ENCODE measurements around the gene SLFN12L. TPM values are rescaled to one million over a fixed set of nuclear protein-coding genes. Genes with fewer than 3 reads are reported as not detected.

Gene SLFN12L
- total and polyA plus RNA-seq, 4 experiments from 2014 or later, result 13.4 to 78.8 (median 49.2) TPM

DNA sequence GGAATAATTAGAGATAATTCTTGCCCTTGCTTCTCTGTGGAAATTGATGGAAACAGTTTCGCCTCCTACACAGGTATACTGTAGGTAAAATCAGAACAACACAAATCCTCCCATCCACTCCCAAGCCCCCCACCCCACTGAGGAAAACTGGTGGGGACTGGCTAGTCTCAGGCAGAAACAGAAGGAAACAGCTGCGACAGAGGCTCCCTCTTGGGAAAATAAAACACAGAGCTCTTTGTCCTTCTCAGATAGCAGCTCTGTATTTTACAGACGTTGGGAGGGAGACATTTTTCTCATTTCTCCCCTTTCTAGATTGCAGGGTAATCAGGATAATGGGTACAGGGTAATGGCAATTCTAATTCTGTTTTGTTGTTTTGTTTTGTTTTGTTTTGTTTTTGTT is 90.0 kb downstream of the SLFN12L start:
- H3K27ac ChIP-seq (ENCODE audit: low read depth, low read length), result no peak overlapping the region
- Mint-ChIP-seq H3K9me3 (no peaks in the 10 kb centered on the region), H3K27me3 (no peaks in the 10 kb centered on the region), H3K36me3 (peaks cover 9 to 21% of the 10 kb centered on the region in 2 donors), H3K4me3 (peak overlapping the region; percentile 67 to 92 (median 86)), H3K4me1 (peaks cover 6 to 18% (median 11%) of the 10 kb centered on the region in 4 donors), H3K27ac (peak overlapping the region; percentile 39 to 95 (median 75))
- DNase-seq, result no peak
- ChIA-PET POLR2A (ENCODE audit: partially characterized antibody) (interaction anchor here (0.9 to 3.2 kb wide), 21 partner anchors 10 to 235 kb away, joined by 3 to 46 read pairs (median 6); partner anchors contain the start of genes SLFN11, SLFN12, SLFN12L and SLFN5), CTCF (ENCODE audit: partially characterized antibody) (interaction anchor here (1.0 to 2.4 kb wide), 6 partner anchors 14 to 88 kb away, joined by 3 to 10 read pairs (median 7); partner anchors contain the start of gene SLFN12)
- H3K9me3 ChIP-seq (ENCODE audit: control insufficient read depth in 1 of 2, low read length in 2 of 2), result no peaks in the 10 kb centered on the region
- no peaks in the 10 kb centered on the region for H3K36me3 ChIP-seq (ENCODE audit: insufficient read depth, low read length)
- peaks cover 8% of the 10 kb centered on the region for H3K4me1 ChIP-seq (ENCODE audit: insufficient read depth, low read length)
- intact Hi-C loops (cut with micrococcal nuclease), result loop anchor here (5.0 kb wide), 2 partner anchors 40 to 85 kb away; no protein-coding TSS in a partner anchor
- no peaks in the 10 kb centered on the region for H3K27me3 ChIP-seq (ENCODE audit: insufficient read depth, low read length)
- H3K4me3 ChIP-seq (ENCODE audit: low read length in 2 of 2), result peak overlapping the region in 1 of 2 donors; percentile 15

DNA sequence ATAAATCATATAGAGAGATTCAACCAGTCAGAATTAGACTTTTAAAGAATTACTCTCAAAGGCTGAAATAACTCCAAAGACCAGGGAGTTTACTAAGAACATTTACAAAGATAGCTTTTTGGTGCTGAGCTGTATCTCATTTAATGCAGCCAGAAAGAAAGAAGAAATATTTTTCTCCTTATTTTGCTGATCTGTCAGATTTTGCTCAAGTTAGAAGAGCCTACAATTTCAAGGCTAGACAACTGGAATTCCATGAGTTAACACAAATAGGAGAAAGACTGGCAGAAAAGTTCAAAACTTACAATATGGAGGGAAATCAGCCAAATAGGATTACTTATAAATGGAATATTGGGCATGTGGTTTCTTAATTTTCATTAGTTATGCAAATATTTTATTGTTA is 99.0 kb downstream of the SLFN12L start:
- H3K36me3 ChIP-seq (ENCODE audit: insufficient read depth, low read length), result no peaks in the 10 kb centered on the region
- ChIA-PET CTCF (ENCODE audit: partially characterized antibody) (interaction anchor here (1.0 kb wide), 1 partner anchor 16 kb away, joined by 3 read pairs; no protein-coding TSS in a partner anchor), POLR2A (ENCODE audit: partially characterized antibody) (interaction anchor here (0.6 kb wide), 1 partner anchor 549 kb away, joined by 5 read pairs; no protein-coding TSS in a partner anchor)
- no peaks in the 10 kb centered on the region for H3K27me3 ChIP-seq (ENCODE audit: insufficient read depth, low read length)
- Mint-ChIP-seq H3K4me3 (no peak overlapping the region), H3K27ac (no peak overlapping the region), H3K27me3 (no peaks in the 10 kb centered on the region), H3K4me1 (peaks cover 3 to 8% (median 6%) of the 10 kb centered on the region in 4 donors), H3K9me3 (no peaks in the 10 kb centered on the region), H3K36me3 (peaks cover 12% of the 10 kb centered on the region in 2 donors)
- intact Hi-C loops (cut with micrococcal nuclease), result no loop called here
- H3K4me1 ChIP-seq (ENCODE audit: insufficient read depth, low read length), result peaks cover 5% of the 10 kb centered on the region
- no peak overlapping the region for H3K27ac ChIP-seq (ENCODE audit: low read depth, low read length)
- no peaks in the 10 kb centered on the region for H3K9me3 ChIP-seq (ENCODE audit: control insufficient read depth in 1 of 2, low read length in 2 of 2)
- no peak overlapping the region for H3K4me3 ChIP-seq (ENCODE audit: low read length in 2 of 2)
- no peak for DNase-seq

DNA sequence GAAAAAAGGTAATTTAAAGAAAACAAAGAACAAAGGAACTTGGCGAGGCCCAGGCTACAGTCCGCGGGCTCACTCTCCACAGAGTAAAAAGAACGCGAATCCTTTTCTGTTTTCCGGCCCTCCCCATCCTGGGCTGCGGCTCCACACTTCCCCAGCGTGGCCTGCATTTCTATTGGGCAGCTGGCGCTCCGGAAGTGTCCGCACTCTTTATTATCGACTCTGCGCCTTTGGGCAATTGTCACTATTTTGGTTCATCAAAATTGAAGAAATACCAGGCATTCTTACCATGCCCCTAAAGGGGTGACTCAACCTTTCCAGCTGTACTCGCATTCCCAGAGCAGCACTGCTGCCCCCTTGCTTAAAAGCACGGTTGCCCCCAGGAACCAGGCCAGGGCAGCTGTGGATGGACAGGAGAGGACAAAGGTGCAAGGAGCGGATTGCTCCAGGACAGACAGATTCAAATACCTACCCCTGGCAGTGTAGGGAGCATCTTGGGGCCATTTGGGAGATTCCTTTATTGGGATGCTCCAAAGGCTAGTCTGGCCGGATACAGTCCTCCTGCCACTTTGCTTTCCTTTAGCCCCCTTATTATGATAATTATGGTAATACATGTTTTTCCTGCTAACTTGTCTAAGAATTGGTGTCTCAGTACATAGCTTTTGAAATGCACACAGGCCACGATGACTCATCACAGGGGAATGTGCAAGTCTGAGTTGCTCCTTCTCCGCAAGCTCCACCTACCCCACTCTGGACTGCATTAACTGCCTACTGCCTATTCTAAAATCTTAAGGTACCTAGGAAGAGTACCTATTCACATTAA is 104.2 kb downstream of the SLFN12L start:
- peaks cover 0 to 2% (median 0%) of the 10 kb centered on the region in 8 donors for H3K9me3 Mint-ChIP-seq
- H3K36me3 Mint-ChIP-seq, result peaks cover 0 to 8% of the 10 kb centered on the region in 2 donors
- no peaks in the 10 kb centered on the region for H3K36me3 ChIP-seq (ENCODE audit: insufficient read depth, low read length)
- H3K27me3 ChIP-seq (ENCODE audit: insufficient read depth, low read length), result no peaks in the 10 kb centered on the region
- H3K4me3 ChIP-seq (ENCODE audit: low read length in 2 of 2), result peak overlapping the region; percentile 79 to 83
- peak overlapping the region; percentile 70 to 97 (median 91) for H3K27ac Mint-ChIP-seq
- intact Hi-C loops (cut with micrococcal nuclease), result loop anchor here (2.0 kb wide), 4 partner anchors 54 to 120 kb away; partner anchors contain the start of gene SLFN11
- H3K9me3 ChIP-seq (ENCODE audit: control insufficient read depth in 1 of 2, low read length in 2 of 2), result no peaks in the 10 kb centered on the region
- peak overlapping the region; percentile 93 to 100 (median 97) for H3K4me3 Mint-ChIP-seq
- peaks cover 27 to 60% (median 42%) of the 10 kb centered on the region in 4 donors for H3K4me1 Mint-ChIP-seq
- H3K4me1 ChIP-seq (ENCODE audit: insufficient read depth, low read length), result peaks cover 39% of the 10 kb centered on the region
- peak; percentile 24 to 81 (median 30) for DNase-seq
- H3K27ac ChIP-seq (ENCODE audit: low read depth, low read length), result peak overlapping the region; percentile 61
- no peaks in the 10 kb centered on the region for H3K27me3 Mint-ChIP-seq
- ChIA-PET POLR2A (ENCODE audit: partially characterized antibody) (interaction anchor here (0.6 to 2.6 kb wide), 17 partner anchors 15 to 273 kb away, joined by 3 to 39 read pairs (median 5); partner anchors contain the start of genes PEX12, SLFN11, SLFN12L and SLFN13), CTCF (ENCODE audit: partially characterized antibody) (interaction anchor here (0.6 to 2.2 kb wide), 6 partner anchors 15 to 171 kb away, joined by 3 to 10 read pairs (median 6); partner anchors contain the start of gene SLFN13)

- Histone ChIP-seq H3K4me3 (ENCODE audit: low read length in 2 of 2) (peak within 1 kb of the TSS; percentile 79 to 83), H3K36me3 (ENCODE audit: insufficient read depth, low read length) (no peaks in the 10 kb centered on the region), H3K9me3 (ENCODE audit: control insufficient read depth in 1 of 2, low read length in 2 of 2) (no peaks in the 10 kb centered on the region), H3K27me3 (ENCODE audit: insufficient read depth, low read length) (no peaks in the 10 kb centered on the region), H3K27ac (ENCODE audit: low read depth, low read length) (peak within 1 kb of the TSS; percentile 61), H3K4me1 (ENCODE audit: insufficient read depth, low read length) (peaks cover 44% of the 10 kb centered on the region)
- POLR2A ChIA-PET (ENCODE audit: partially characterized antibody), result interaction anchor here (0.8 to 2.6 kb wide), 13 partner anchors 12 to 189 kb away, joined by 3 to 39 read pairs (median 6); partner anchors contain the start of genes PEX12, SLFN11, SLFN12L and SLFN13
- DNase-seq, result peak; percentile 67 to 74 (median 72)
- Mint-ChIP-seq H3K27me3 (no peaks in the 10 kb centered on the region), H3K36me3 (peaks cover 0 to 8% of the 10 kb centered on the region in 2 donors), H3K4me3 (peak within 1 kb of the TSS; percentile 93 to 100 (median 97)), H3K4me1 (peaks cover 32 to 68% (median 48%) of the 10 kb centered on the region in 4 donors), H3K27ac (peak within 1 kb of the TSS; percentile 88 to 97 (median 94)), H3K9me3 (peaks cover 0 to 2% (median 0%) of the 10 kb centered on the region in 8 donors)
- CTCF ChIA-PET (ENCODE audit: partially characterized antibody), result interaction anchor here (1.2 to 2.2 kb wide), 4 partner anchors 16 to 120 kb away, joined by 5 to 10 read pairs (median 8); partner anchors contain the start of gene SLFN13
- intact Hi-C loops (cut with micrococcal nuclease), result loop anchor here (2.0 kb wide), 4 partner anchors 54 to 120 kb away; partner anchors contain the start of gene SLFN11
These were observed 105.1 kb downstream of the SLFN12L start, which contains the start of gene SLFN12 for GRCh38 chr17:35432176-35433074. Gene SLFN12, minus strand, starts transcription at chr17:35432500. Its CDS starts 9,472 bp downstream, at chr17:35423028.

DNA sequence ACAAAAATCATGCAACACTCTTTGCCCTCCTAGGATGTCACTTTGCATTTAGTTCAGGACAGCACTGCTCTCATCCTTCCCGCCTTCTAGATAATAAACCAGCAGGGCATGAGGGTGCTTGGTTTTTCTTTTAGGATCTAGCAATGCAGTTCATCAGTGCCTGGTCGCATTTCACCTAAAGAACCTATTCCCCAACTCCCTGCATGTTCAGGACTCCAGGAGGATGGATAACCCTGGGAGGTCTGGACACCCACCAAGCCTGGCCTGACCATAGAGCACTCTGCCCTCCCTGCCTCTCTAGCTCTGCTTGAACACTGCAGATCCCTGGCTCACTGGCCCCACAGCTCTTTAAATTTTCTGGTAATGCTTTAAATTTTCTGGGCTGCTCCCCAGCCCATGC is 107.8 kb downstream of the SLFN12L start:
- Histone ChIP-seq H3K9me3 (ENCODE audit: control insufficient read depth in 1 of 2, low read length in 2 of 2) (no peaks in the 10 kb centered on the region), H3K27ac (ENCODE audit: low read depth, low read length) (no peak overlapping the region), H3K4me1 (ENCODE audit: insufficient read depth, low read length) (peaks cover 44% of the 10 kb centered on the region), H3K4me3 (ENCODE audit: low read length in 2 of 2) (no peak overlapping the region), H3K27me3 (ENCODE audit: insufficient read depth, low read length) (no peaks in the 10 kb centered on the region), H3K36me3 (ENCODE audit: insufficient read depth, low read length) (no peaks in the 10 kb centered on the region)
- CTCF ChIA-PET (ENCODE audit: partially characterized antibody), result interaction anchor here (0.9 to 1.9 kb wide), 2 partner anchors 18 to 117 kb away, joined by 3 to 6 read pairs; no protein-coding TSS in a partner anchor
- Mint-ChIP-seq H3K4me1 (peaks cover 33 to 68% (median 48%) of the 10 kb centered on the region in 4 donors), H3K9me3 (peaks cover 0 to 2% (median 0%) of the 10 kb centered on the region in 8 donors), H3K36me3 (peaks cover 0 to 8% of the 10 kb centered on the region in 2 donors), H3K27ac (peak overlapping the region in 1 of 7 donors; percentile 29), H3K27me3 (no peaks in the 10 kb centered on the region), H3K4me3 (no peak overlapping the region)
- DNase-seq, result no peak
- POLR2A ChIA-PET (ENCODE audit: partially characterized antibody), result interaction anchor here (0.7 to 2.0 kb wide), 3 partner anchors 9 to 256 kb away, joined by 3 to 7 read pairs (median 3); partner anchors contain the start of gene SLFN13
- intact Hi-C loops (cut with micrococcal nuclease), result no loop called here

DNA sequence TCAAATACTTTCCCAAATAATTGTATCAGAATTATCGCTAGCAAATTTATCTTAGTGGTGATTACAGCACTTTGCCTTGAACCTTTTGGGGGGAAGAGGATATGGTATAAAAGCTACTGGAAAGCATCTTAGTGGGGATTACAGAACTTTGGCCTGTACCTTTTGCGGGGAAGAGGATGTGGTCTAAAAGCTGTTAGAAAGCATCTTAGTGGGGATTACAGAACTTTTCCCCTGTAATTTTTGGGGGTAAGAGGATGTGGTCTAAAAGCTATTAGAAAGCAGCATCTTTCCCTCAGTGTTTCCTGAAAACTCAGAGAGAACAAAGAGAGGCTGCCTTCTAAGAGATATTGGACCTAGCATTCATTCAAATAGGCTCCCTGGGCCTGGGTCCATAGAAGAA is 109.2 kb downstream of the SLFN12L start:
- no peak for DNase-seq
- H3K27me3 Mint-ChIP-seq, result no peaks in the 10 kb centered on the region
- H3K4me1 Mint-ChIP-seq, result peaks cover 28 to 58% (median 41%) of the 10 kb centered on the region in 4 donors
- POLR2A ChIA-PET (ENCODE audit: partially characterized antibody), result interaction anchor here (1.0 to 2.0 kb wide), 7 partner anchors 20 to 115 kb away, joined by 3 to 7 read pairs (median 4); partner anchors contain the start of genes SLFN11 and SLFN13
- peaks cover 0 to 2% (median 0%) of the 10 kb centered on the region in 8 donors for H3K9me3 Mint-ChIP-seq
- peak overlapping the region in 2 of 8 donors; percentile 5 to 36 for H3K4me3 Mint-ChIP-seq
- Histone ChIP-seq H3K27me3 (ENCODE audit: insufficient read depth, low read length) (no peaks in the 10 kb centered on the region), H3K9me3 (ENCODE audit: control insufficient read depth in 1 of 2, low read length in 2 of 2) (no peaks in the 10 kb centered on the region), H3K27ac (ENCODE audit: low read depth, low read length) (no peak overlapping the region), H3K36me3 (ENCODE audit: insufficient read depth, low read length) (no peaks in the 10 kb centered on the region), H3K4me3 (ENCODE audit: low read length in 2 of 2) (no peak overlapping the region), H3K4me1 (ENCODE audit: insufficient read depth, low read length) (peaks cover 37% of the 10 kb centered on the region)
- intact Hi-C loops (cut with micrococcal nuclease), result no loop called here
- H3K36me3 Mint-ChIP-seq, result peaks cover 0 to 5% of the 10 kb centered on the region in 2 donors
- CTCF ChIA-PET (ENCODE audit: partially characterized antibody), result interaction anchor here (1.6 to 1.9 kb wide), 2 partner anchors 60 to 115 kb away, joined by 4 to 6 read pairs; no protein-coding TSS in a partner anchor
- peak overlapping the region in 5 of 7 donors; percentile 16 to 77 (median 67) for H3K27ac Mint-ChIP-seq
